ENCODE data around the gene C8A.

DNA sequence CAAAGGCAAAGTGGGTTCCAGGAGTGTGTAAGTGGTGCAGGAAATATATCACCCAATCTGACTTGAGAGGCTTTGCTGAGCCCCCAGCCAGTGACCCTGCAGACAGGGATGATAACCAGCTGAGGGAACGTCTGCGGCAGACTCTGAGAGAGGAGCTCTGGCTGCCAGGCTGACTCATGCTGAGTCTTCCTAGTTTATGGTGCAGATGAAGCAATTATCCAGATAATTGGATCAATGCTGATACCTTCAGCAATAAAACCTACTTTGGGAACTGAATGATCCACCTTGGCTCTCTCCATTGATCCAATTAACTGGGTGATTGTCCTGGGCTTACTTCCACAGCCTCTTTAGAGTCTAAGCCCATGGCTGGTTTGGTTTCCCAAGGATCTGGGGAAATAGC lies 103.9 kb downstream of the C8A start:
- TF ChIP-seq, protein P1, sequence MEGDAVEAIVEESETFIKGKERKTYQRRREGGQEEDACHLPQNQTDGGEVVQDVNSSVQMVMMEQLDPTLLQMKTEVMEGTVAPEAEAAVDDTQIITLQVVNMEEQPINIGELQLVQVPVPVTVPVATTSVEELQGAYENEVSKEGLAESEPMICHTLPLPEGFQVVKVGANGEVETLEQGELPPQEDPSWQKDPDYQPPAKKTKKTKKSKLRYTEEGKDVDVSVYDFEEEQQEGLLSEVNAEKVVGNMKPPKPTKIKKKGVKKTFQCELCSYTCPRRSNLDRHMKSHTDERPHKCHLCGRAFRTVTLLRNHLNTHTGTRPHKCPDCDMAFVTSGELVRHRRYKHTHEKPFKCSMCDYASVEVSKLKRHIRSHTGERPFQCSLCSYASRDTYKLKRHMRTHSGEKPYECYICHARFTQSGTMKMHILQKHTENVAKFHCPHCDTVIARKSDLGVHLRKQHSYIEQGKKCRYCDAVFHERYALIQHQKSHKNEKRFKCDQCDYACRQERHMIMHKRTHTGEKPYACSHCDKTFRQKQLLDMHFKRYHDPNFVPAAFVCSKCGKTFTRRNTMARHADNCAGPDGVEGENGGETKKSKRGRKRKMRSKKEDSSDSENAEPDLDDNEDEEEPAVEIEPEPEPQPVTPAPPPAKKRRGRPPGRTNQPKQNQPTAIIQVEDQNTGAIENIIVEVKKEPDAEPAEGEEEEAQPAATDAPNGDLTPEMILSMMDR (IDR thresholded peaks at IDR 0.05; ENCODE audit: insufficient read depth, low read length): no peak
- TF ChIP-seq POLR2AphosphoS5 (IDR thresholded peaks at IDR 0.05; ENCODE audit: low read depth) (no peak), REST (IDR thresholded peaks at IDR 0.05; ENCODE audit: insufficient replicate concordance, low read depth) (no peak), SPI1 (IDR thresholded peaks at IDR 0.05; ENCODE audit: borderline replicate concordance, low read depth) (no peak)
